HepG2 (cell line): ENCODE measurements around the gene ZNF772. TPM values are rescaled to one million over a fixed set of nuclear protein-coding genes. Genes with fewer than 3 reads are reported as not detected.
A peak's percentile ranks its signal among the peaks of the same experiment; 100 is the strongest.

Source experiments
- ATF5 ChIP-seq: sonication (generic); formaldehyde crosslinking; IDR thresholded peaks from 2 replicates; pipeline ENCODE4 v1.4.0; 2020; ENCODE audit warnings: mild to moderate bottlenecking, low read depth, missing genetic modification reagents
- GATAD2A ChIP-seq: IDR thresholded peaks from 2 replicates; pipeline ENCODE4 v1.6.1; 2016
- KDM3A ChIP-seq: IDR thresholded peaks from 2 replicates; pipeline ENCODE4 v1.6.1; 2018; ENCODE audit warnings: low read depth, missing compliant biosample characterization
- KLF12 ChIP-seq: sonication (generic); formaldehyde crosslinking; IDR thresholded peaks from 2 replicates; pipeline ENCODE4 v1.4.0; 2020; ENCODE audit warnings: missing genetic modification reagents, borderline replicate concordance
- KLF15 ChIP-seq: sonication (generic); formaldehyde crosslinking; IDR thresholded peaks from 2 replicates; pipeline ENCODE4 v1.8.1; 2023; ENCODE audit warnings: borderline replicate concordance, mild to moderate bottlenecking, inconsistent platforms, missing genetic modification reagents, mixed read lengths
- MEIS1 ChIP-seq: sonication (generic); formaldehyde crosslinking; IDR thresholded peaks from 2 replicates; pipeline ENCODE4 v1.9.0; 2021; ENCODE audit warnings: mild to moderate bottlenecking, missing genetic modification reagents, moderate library complexity, borderline replicate concordance
- NFATC3 ChIP-seq: sonication (generic); formaldehyde crosslinking; IDR thresholded peaks from 2 replicates; pipeline ENCODE4 v1.5.1; 2020; ENCODE audit warnings: mild to moderate bottlenecking, missing genetic modification reagents
- PAX8 ChIP-seq: sonication (generic); formaldehyde crosslinking; IDR thresholded peaks from 2 replicates; pipeline ENCODE4 v1.8.0; 2022; ENCODE audit warnings: mild to moderate bottlenecking, missing genetic modification reagents, borderline replicate concordance
- RAD21 ChIP-seq: fragments of 450-650 bp; formaldehyde crosslinking; IDR thresholded peaks from 2 replicates; pipeline ENCODE4 v1.5.0; 2020; ENCODE audit warnings: mild to moderate bottlenecking
- RARG ChIP-seq: sonication (generic); formaldehyde crosslinking; IDR thresholded peaks from 2 replicates; pipeline ENCODE4 v1.4.0; 2020; ENCODE audit warnings: low read depth, mild to moderate bottlenecking, missing genetic modification reagents
- SETDB1 ChIP-seq: sonication (generic); formaldehyde crosslinking; IDR thresholded peaks from 2 replicates; pipeline ENCODE4 v1.5.1; 2020; ENCODE audit warnings: missing genetic modification reagents, mild to moderate bottlenecking, borderline replicate concordance
- ZBTB7B ChIP-seq: sonication (generic); formaldehyde crosslinking; IDR thresholded peaks from 2 replicates; pipeline ENCODE4 v1.4.0; 2020; ENCODE audit warnings: missing genetic modification reagents
- ZNF136 ChIP-seq: sonication (generic); formaldehyde crosslinking; IDR thresholded peaks from 2 replicates; pipeline ENCODE4 v1.8.1; 2022; ENCODE audit warnings: low read depth, mild to moderate bottlenecking, moderate library complexity, missing genetic modification reagents
- ZNF17 ChIP-seq: sonication (generic); formaldehyde crosslinking; IDR thresholded peaks from 2 replicates; pipeline ENCODE4 v1.5.0; 2020; ENCODE audit warnings: mild to moderate bottlenecking, missing genetic modification reagents
- ZNF543 ChIP-seq: sonication (generic); formaldehyde crosslinking; IDR thresholded peaks from 2 replicates; pipeline ENCODE4 v1.4.0; 2020; ENCODE audit warnings: mild to moderate bottlenecking, missing genetic modification reagents
- ZNF577 ChIP-seq: sonication (generic); formaldehyde crosslinking; IDR thresholded peaks from 2 replicates; pipeline ENCODE4 v1.4.0; 2020; ENCODE audit warnings: mild to moderate bottlenecking, low read depth, missing genetic modification reagents, borderline replicate concordance
- ZNF747 ChIP-seq: sonication (generic); formaldehyde crosslinking; IDR thresholded peaks from 2 replicates; pipeline ENCODE4 v1.8.1; 2023; ENCODE audit warnings: missing genetic modification reagents, mild to moderate bottlenecking, borderline replicate concordance
- ZNF75D ChIP-seq: sonication (generic); formaldehyde crosslinking; IDR thresholded peaks from 2 replicates; pipeline ENCODE4 v1.8.1; 2023; ENCODE audit warnings: missing genetic modification reagents, mild to moderate bottlenecking, borderline replicate concordance
- polyA plus RNA-seq, 8 experiments: library from polyadenylated mRNA; depleted of rRNA in 3 of 8; stranded (reverse) in 7 of 8; unstranded in 1 of 8; fragments of >200 nt; fragmentation: Illumina TruSeq in 4 of 8; extraction: Trizol in 4 of 8; gene quantifications; 2 replicates each; pipeline versions ENCODE4 v1.2.1 to v1.2.3, GENCODE V29; 2011 to 2016; ENCODE audit warnings: low read depth in 4 of 8, missing spikeins in 1 of 8, mixed read lengths in 1 of 8; ENCODE audit not compliant: insufficient read depth in 1 of 8
- total RNA-seq, 5 experiments: library from RNA; depleted of rRNA; stranded (reverse); fragments of >200 nt; fragmentation: Illumina TruSeq; extraction: Trizol; gene quantifications; 2 replicates each; pipeline ENCODE4 v1.2.3, GENCODE V29; 2016; ENCODE audit warnings: low read depth in 1 of 5
- TF ChIP-seq, protein P1 (sequence below): sonication (generic); formaldehyde crosslinking; conservative IDR thresholded peaks from 2 replicates; pipeline ENCODE4 v1.8.0; 2022; ENCODE audit warnings: mild to moderate bottlenecking, moderate library complexity, missing genetic modification reagents
- TF ChIP-seq, protein P2 (sequence below), 2 experiments: IDR thresholded peaks; 2 replicates each; pipeline ENCODE4 v1.6.1; 2011 to 2012; ENCODE audit warnings: low read length in 2 of 2, borderline replicate concordance in 1 of 2, low read depth in 1 of 2, mild to moderate bottlenecking in 1 of 2, moderate library complexity in 1 of 2
- TF ChIP-seq, protein P3 (sequence below): sonication (generic); formaldehyde crosslinking; IDR thresholded peaks from 2 replicates; pipeline ENCODE4 v1.4.0; 2020; ENCODE audit warnings: missing genetic modification reagents

ZNF772 gene
- total and polyA plus RNA-seq, 2 of the 13 experiments (the other 11 are each of a cell fraction or from before 2014, with no cell fraction given), result 3.1 to 17.2 TPM

- TF ChIP-seq KLF15 (CRISPR knock-in tag), result no peak
- TF ChIP-seq ZNF577 (CRISPR knock-in tag), result no peak
- 0 out of 2 replicates have a peak, but pooled peaks have one; percentile 33 for TF ChIP-seq RARG (CRISPR knock-in tag)
- TF ChIP-seq ZBTB7B (CRISPR knock-in tag), result no peak
- TF ChIP-seq ZNF136 (CRISPR knock-in tag), result no peak
- TF ChIP-seq ZNF75D (CRISPR knock-in tag), result no peak
- TF ChIP-seq, protein P1, sequence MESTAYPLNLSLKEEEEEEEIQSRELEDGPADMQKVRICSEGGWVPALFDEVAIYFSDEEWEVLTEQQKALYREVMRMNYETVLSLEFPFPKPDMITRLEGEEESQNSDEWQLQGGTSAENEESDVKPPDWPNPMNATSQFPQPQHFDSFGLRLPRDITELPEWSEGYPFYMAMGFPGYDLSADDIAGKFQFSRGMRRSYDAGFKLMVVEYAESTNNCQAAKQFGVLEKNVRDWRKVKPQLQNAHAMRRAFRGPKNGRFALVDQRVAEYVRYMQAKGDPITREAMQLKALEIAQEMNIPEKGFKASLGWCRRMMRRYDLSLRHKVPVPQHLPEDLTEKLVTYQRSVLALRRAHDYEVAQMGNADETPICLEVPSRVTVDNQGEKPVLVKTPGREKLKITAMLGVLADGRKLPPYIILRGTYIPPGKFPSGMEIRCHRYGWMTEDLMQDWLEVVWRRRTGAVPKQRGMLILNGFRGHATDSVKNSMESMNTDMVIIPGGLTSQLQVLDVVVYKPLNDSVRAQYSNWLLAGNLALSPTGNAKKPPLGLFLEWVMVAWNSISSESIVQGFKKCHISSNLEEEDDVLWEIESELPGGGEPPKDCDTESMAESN (CRISPR knock-in tag), result 0 out of 2 replicates have a peak, but pooled peaks have one; percentile 34
- TF ChIP-seq, protein P2, sequence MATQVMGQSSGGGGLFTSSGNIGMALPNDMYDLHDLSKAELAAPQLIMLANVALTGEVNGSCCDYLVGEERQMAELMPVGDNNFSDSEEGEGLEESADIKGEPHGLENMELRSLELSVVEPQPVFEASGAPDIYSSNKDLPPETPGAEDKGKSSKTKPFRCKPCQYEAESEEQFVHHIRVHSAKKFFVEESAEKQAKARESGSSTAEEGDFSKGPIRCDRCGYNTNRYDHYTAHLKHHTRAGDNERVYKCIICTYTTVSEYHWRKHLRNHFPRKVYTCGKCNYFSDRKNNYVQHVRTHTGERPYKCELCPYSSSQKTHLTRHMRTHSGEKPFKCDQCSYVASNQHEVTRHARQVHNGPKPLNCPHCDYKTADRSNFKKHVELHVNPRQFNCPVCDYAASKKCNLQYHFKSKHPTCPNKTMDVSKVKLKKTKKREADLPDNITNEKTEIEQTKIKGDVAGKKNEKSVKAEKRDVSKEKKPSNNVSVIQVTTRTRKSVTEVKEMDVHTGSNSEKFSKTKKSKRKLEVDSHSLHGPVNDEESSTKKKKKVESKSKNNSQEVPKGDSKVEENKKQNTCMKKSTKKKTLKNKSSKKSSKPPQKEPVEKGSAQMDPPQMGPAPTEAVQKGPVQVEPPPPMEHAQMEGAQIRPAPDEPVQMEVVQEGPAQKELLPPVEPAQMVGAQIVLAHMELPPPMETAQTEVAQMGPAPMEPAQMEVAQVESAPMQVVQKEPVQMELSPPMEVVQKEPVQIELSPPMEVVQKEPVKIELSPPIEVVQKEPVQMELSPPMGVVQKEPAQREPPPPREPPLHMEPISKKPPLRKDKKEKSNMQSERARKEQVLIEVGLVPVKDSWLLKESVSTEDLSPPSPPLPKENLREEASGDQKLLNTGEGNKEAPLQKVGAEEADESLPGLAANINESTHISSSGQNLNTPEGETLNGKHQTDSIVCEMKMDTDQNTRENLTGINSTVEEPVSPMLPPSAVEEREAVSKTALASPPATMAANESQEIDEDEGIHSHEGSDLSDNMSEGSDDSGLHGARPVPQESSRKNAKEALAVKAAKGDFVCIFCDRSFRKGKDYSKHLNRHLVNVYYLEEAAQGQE (IDR thresholded peaks at IDR 0.05; ENCODE audit: borderline replicate concordance in 1 of 2, low read depth in 1 of 2, low read length in 2 of 2), result no peak
- TF ChIP-seq ZNF543, result peak; percentile 65
- 0 out of 2 replicates have a peak, but pooled peaks have one; percentile 46 for TF ChIP-seq ATF5 (CRISPR knock-in tag)
- TF ChIP-seq PAX8 (CRISPR knock-in tag), result no peak
- no peak for TF ChIP-seq GATAD2A (CRISPR knock-in tag)
- peak; percentile 4; the same call in 1 of the 2 replicates for TF ChIP-seq ZNF747 (CRISPR knock-in tag)
- TF ChIP-seq, protein P3, sequence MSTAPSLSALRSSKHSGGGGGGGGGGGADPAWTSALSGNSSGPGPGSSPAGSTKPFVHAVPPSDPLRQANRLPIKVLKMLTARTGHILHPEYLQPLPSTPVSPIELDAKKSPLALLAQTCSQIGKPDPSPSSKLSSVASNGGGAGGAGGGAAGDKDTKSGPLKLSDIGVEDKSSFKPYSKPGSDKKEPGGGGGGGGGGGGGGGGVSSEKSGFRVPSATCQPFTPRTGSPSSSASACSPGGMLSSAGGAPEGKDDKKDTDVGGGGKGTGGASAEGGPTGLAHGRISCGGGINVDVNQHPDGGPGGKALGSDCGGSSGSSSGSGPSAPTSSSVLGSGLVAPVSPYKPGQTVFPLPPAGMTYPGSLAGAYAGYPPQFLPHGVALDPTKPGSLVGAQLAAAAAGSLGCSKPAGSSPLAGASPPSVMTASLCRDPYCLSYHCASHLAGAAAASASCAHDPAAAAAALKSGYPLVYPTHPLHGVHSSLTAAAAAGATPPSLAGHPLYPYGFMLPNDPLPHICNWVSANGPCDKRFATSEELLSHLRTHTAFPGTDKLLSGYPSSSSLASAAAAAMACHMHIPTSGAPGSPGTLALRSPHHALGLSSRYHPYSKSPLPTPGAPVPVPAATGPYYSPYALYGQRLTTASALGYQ (CRISPR knock-in tag), result no peak
- peak; percentile 1; the same call in 1 of the 2 replicates for TF ChIP-seq KLF12 (CRISPR knock-in tag)
- no peak for TF ChIP-seq RAD21 (CRISPR knock-in tag)
- no peak for TF ChIP-seq KDM3A (CRISPR knock-in tag)
- no peak for TF ChIP-seq ZNF17 (CRISPR knock-in tag)
- 0 out of 2 replicates have a peak, but pooled peaks have one; percentile 27 for TF ChIP-seq MEIS1
- no peak for TF ChIP-seq SETDB1
- TF ChIP-seq NFATC3 (CRISPR knock-in tag), result no peak
These were observed 42.8 kb downstream of the ZNF772 start (continued) for GRCh38 chr19:57434386-57435061.
